Fibroblast of lung (primary cell): Measurements from ENCODE around the gene DEFB125. TPM values are rescaled to one million over a fixed set of nuclear protein-coding genes. Genes with fewer than 3 reads are reported as not detected.

Source experiments
- DNase-seq, 2 donors: peaks; one replicate each; pipeline versions ENCODE4 v3.0.0 to v3.0.0-alpha.2; 2010; ENCODE audit warnings: low read depth in 2 of 2
- H2AFZ ChIP-seq: 2 replicates; pipeline ENCODE4 v1.5.1; 2012; ENCODE audit warnings: low read length, control low read depth, inconsistent platforms
- H3K27ac ChIP-seq: 2 replicates; pipeline ENCODE4 v1.5.1; 2011; ENCODE audit warnings: low read length, control low read depth; ENCODE audit not compliant: insufficient read depth
- H3K27me3 ChIP-seq: 2 replicates; pipeline ENCODE4 v1.5.1; 2011; ENCODE audit warnings: mild to moderate bottlenecking, low read length; ENCODE audit not compliant: control insufficient read depth, insufficient read depth
- H3K36me3 ChIP-seq: 2 replicates; pipeline ENCODE4 v1.5.1; 2011; ENCODE audit warnings: low read length; ENCODE audit not compliant: control insufficient read depth, insufficient read depth
- H3K4me1 ChIP-seq: 2 replicates; pipeline ENCODE4 v1.5.1; 2011; ENCODE audit warnings: low read length; ENCODE audit not compliant: control insufficient read depth, insufficient read depth; ENCODE audit errors: extremely low read depth
- H3K4me2 ChIP-seq: 2 replicates; pipeline ENCODE4 v1.5.1; 2011; ENCODE audit warnings: low read length, control low read depth; ENCODE audit not compliant: insufficient read depth; ENCODE audit errors: extremely low read depth
- H3K4me3 ChIP-seq, 4 experiments: fragments of 200-600 bp in 1 of 4; sonication (generic) in 1 of 4; replicated peaks in 1 of 4; 2 replicates each; pipeline ENCODE4 v1.5.1; 2011 to 2016; ENCODE audit warnings: low read length in 4 of 4, low read depth in 3 of 4, mild to moderate bottlenecking in 3 of 4, control low read depth in 2 of 4, inconsistent platforms in 1 of 4, mixed read lengths in 1 of 4; ENCODE audit not compliant: insufficient read depth in 1 of 4; ENCODE audit errors: control extremely low read depth in 1 of 4
- H3K79me2 ChIP-seq: 2 replicates; pipeline ENCODE4 v1.5.1; 2012; ENCODE audit warnings: mild to moderate bottlenecking, low read length, inconsistent platforms; ENCODE audit not compliant: control insufficient read depth, insufficient read depth
- H3K9ac ChIP-seq: 2 replicates; pipeline ENCODE4 v1.5.1; 2011; ENCODE audit warnings: mild to moderate bottlenecking, low read length, control low read depth; ENCODE audit not compliant: insufficient read depth
- H3K9me3 ChIP-seq: 2 replicates; pipeline ENCODE4 v1.5.1; 2012; ENCODE audit warnings: low read depth, low read length; ENCODE audit not compliant: control insufficient read depth, insufficient read depth
- H4K20me1 ChIP-seq: 2 replicates; pipeline ENCODE4 v1.5.1; 2011; ENCODE audit warnings: low read length; ENCODE audit not compliant: control insufficient read depth, insufficient read depth; ENCODE audit errors: extremely low read depth
- EZH2 ChIP-seq: IDR thresholded peaks from 2 replicates; pipeline ENCODE4 v1.5.1; 2012; ENCODE audit warnings: low read length, control low read depth, mild to moderate bottlenecking; ENCODE audit errors: missing control alignments
- polyA plus RNA-seq, 2 donors: library from polyadenylated mRNA; depleted of rRNA in 1 of 2; stranded (reverse) in 1 of 2; unstranded in 1 of 2; fragments of >200 nt; gene quantifications; 2 replicates each; pipeline ENCODE4 v1.2.1, GENCODE V29; 2011 to 2012; ENCODE audit warnings: missing spikeins in 1 of 2
- total RNA-seq: library from RNA; depleted of rRNA; stranded (reverse); fragments of >200 nt; gene quantifications from 2 replicates; pipeline ENCODE4 v1.2.1, GENCODE V29; 2014
- TF ChIP-seq, protein P1 (sequence below), 2 donors: IDR thresholded peaks in 1 of 2; conservative IDR thresholded peaks in 1 of 2; 1 replicate in 1 of 2; 2 replicates in 1 of 2; pipeline ENCODE4 v1.5.1; 2011 to 2012; ENCODE audit warnings: low read length in 2 of 2, control low read depth in 1 of 2, inconsistent platforms in 1 of 2, low read depth in 1 of 2, mild to moderate bottlenecking in 1 of 2

DEFB125 gene
- total and polyA plus RNA-seq, 2 donors (not counting 1 experiment from before 2014, with no cell fraction given): not detected

GRCh38 chr20:79565-79964 lies 7.9 kb upstream of the DEFB125 start:
- no peaks in the 10 kb centered on the region for H3K4me1 ChIP-seq
- H3K9me3 ChIP-seq: no peaks in the 10 kb centered on the region
- no peaks in the 10 kb centered on the region for H3K27me3 ChIP-seq
- no peak for TF ChIP-seq EZH2
- TF ChIP-seq, protein P1, sequence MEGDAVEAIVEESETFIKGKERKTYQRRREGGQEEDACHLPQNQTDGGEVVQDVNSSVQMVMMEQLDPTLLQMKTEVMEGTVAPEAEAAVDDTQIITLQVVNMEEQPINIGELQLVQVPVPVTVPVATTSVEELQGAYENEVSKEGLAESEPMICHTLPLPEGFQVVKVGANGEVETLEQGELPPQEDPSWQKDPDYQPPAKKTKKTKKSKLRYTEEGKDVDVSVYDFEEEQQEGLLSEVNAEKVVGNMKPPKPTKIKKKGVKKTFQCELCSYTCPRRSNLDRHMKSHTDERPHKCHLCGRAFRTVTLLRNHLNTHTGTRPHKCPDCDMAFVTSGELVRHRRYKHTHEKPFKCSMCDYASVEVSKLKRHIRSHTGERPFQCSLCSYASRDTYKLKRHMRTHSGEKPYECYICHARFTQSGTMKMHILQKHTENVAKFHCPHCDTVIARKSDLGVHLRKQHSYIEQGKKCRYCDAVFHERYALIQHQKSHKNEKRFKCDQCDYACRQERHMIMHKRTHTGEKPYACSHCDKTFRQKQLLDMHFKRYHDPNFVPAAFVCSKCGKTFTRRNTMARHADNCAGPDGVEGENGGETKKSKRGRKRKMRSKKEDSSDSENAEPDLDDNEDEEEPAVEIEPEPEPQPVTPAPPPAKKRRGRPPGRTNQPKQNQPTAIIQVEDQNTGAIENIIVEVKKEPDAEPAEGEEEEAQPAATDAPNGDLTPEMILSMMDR (conservative IDR thresholded peaks at IDR 0.05 in 1 of 2, IDR thresholded peaks at IDR 0.05 in 1 of 2; ENCODE audit: low read depth in 1 of 2, low read length in 2 of 2): no peak
- no peaks in the 10 kb centered on the region for H3K79me2 ChIP-seq
- H3K9ac ChIP-seq: no peak overlapping the region
- DNase-seq: no peak
- H3K27ac ChIP-seq: no peak overlapping the region
- no peak overlapping the region for H3K4me2 ChIP-seq
- no peak overlapping the region for H2AFZ ChIP-seq
- H3K4me3 ChIP-seq: no peak overlapping the region
- no peaks in the 10 kb centered on the region for H3K36me3 ChIP-seq
- H4K20me1 ChIP-seq: no peaks in the 10 kb centered on the region

DNA sequence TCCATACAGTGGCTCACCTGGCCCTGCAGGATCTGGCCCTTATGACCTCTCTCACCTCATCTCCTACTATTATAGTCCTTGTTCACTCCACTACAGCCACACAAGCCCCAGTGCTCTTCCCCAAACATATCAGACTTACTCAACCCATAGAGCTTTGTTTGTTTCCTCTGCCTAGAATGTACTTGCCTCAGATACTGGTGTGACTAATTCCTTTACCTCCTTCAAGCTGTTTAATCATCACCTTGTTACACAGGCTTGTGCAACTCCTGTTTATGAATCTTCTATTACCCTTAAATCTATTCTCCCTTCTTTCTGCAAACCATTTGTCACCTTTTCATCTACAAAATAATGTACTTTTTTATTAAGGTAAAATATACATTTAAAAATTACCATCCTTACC lies 3.2 kb downstream of the DEFB125 start:
- Histone ChIP-seq H3K27me3 (no peaks in the 10 kb centered on the region), H3K4me1 (no peaks in the 10 kb centered on the region), H3K9me3 (no peaks in the 10 kb centered on the region), H3K4me3 (no peak overlapping the region), H3K4me2 (no peak overlapping the region), H3K27ac (no peak overlapping the region), H2AFZ (no peak overlapping the region), H3K9ac (no peak overlapping the region), H3K36me3 (no peaks in the 10 kb centered on the region), H3K79me2 (no peaks in the 10 kb centered on the region), H4K20me1 (no peaks in the 10 kb centered on the region)
- DNase-seq: no peak
- no peak for TF ChIP-seq EZH2
- TF ChIP-seq, protein P1 (conservative IDR thresholded peaks at IDR 0.05 in 1 of 2, IDR thresholded peaks at IDR 0.05 in 1 of 2; ENCODE audit: low read depth in 1 of 2, low read length in 2 of 2): no peak

GRCh38 chr20:93641-94040 lies 6.2 kb downstream of the DEFB125 start:
- H3K27me3 ChIP-seq: no peaks in the 10 kb centered on the region
- no peaks in the 10 kb centered on the region for H3K4me1 ChIP-seq
- TF ChIP-seq EZH2: no peak
- TF ChIP-seq, protein P1 (conservative IDR thresholded peaks at IDR 0.05 in 1 of 2, IDR thresholded peaks at IDR 0.05 in 1 of 2; ENCODE audit: low read depth in 1 of 2, low read length in 2 of 2): no peak
- no peak overlapping the region for H3K4me3 ChIP-seq
- no peak overlapping the region for H3K4me2 ChIP-seq
- H3K36me3 ChIP-seq: no peaks in the 10 kb centered on the region
- no peak overlapping the region for H2AFZ ChIP-seq
- no peak overlapping the region for H3K27ac ChIP-seq
- H3K79me2 ChIP-seq: no peaks in the 10 kb centered on the region
- no peak for DNase-seq
- H4K20me1 ChIP-seq: no peaks in the 10 kb centered on the region
- no peaks in the 10 kb centered on the region for H3K9me3 ChIP-seq
- no peak overlapping the region for H3K9ac ChIP-seq
